KMS-11 (cell line): Measurements from ENCODE around the gene LPA.
"Not testable (repeated sequence)": the region's sequence is repeated elsewhere in the genome, so short reads cannot be mapped to it uniquely, and the experiment has no call there.

Source experiments
- H2AFZ ChIP-seq: fragments of 200-600 bp; sonication (generic); 2 replicates; pipeline ENCODE4 v1.6.1; 2016; ENCODE audit warnings: antibody characterized with exemption, mixed run types, low read depth
- H3K27ac ChIP-seq: fragments of 200-600 bp; sonication (generic); 2 replicates; pipeline ENCODE4 v1.6.1; 2016; ENCODE audit warnings: mild to moderate bottlenecking, mixed run types
- H3K27me3 ChIP-seq: fragments of 200-600 bp; sonication (generic); 2 replicates; pipeline ENCODE4 v1.6.1; 2017; ENCODE audit warnings: mild to moderate bottlenecking, low read depth, mixed run types, moderate library complexity; ENCODE audit not compliant: insufficient read depth
- H3K36me3 ChIP-seq: fragments of 200-600 bp; sonication (generic); 2 replicates; pipeline ENCODE4 v1.6.1; 2017; ENCODE audit warnings: mild to moderate bottlenecking, mixed run types; ENCODE audit not compliant: insufficient read depth
- H3K4me1 ChIP-seq: fragments of 200-600 bp; sonication (generic); 2 replicates; pipeline ENCODE4 v1.6.1; 2016; ENCODE audit warnings: mild to moderate bottlenecking, low read depth, mixed run types; ENCODE audit not compliant: poor library complexity, severe bottlenecking
- H3K4me2 ChIP-seq: fragments of 200-600 bp; sonication (generic); 2 replicates; pipeline ENCODE4 v1.7.0; 2016; ENCODE audit warnings: mild to moderate bottlenecking, mixed run types
- H3K4me3 ChIP-seq: fragments of 200-600 bp; sonication (generic); IDR thresholded peaks from 2 replicates; pipeline ENCODE4 v1.6.1; 2017; ENCODE audit warnings: low read depth, low read length, mixed read lengths; ENCODE audit not compliant: insufficient read depth
- H3K79me2 ChIP-seq: fragments of 200-600 bp; sonication (generic); 2 replicates; pipeline ENCODE4 v1.6.1; 2016; ENCODE audit warnings: low read depth, mixed run types; ENCODE audit not compliant: insufficient read depth
- H3K9ac ChIP-seq: fragments of 200-600 bp; sonication (generic); 2 replicates; pipeline ENCODE4 v1.6.1; 2016; ENCODE audit warnings: mild to moderate bottlenecking, mixed run types
- H4K20me1 ChIP-seq: fragments of 200-600 bp; sonication (generic); 2 replicates; pipeline ENCODE4 v1.6.1; 2016; ENCODE audit warnings: mild to moderate bottlenecking, mixed run types; ENCODE audit not compliant: insufficient read depth
- TF ChIP-seq, protein P1 (sequence below): fragments of 200-600 bp; sonication (generic); conservative IDR thresholded peaks from 2 replicates; pipeline ENCODE4 v1.6.1; 2017; ENCODE audit warnings: low read depth, mild to moderate bottlenecking, antibody characterized with exemption, low read length, moderate library complexity, mixed read lengths

Gene LPA

DNA sequence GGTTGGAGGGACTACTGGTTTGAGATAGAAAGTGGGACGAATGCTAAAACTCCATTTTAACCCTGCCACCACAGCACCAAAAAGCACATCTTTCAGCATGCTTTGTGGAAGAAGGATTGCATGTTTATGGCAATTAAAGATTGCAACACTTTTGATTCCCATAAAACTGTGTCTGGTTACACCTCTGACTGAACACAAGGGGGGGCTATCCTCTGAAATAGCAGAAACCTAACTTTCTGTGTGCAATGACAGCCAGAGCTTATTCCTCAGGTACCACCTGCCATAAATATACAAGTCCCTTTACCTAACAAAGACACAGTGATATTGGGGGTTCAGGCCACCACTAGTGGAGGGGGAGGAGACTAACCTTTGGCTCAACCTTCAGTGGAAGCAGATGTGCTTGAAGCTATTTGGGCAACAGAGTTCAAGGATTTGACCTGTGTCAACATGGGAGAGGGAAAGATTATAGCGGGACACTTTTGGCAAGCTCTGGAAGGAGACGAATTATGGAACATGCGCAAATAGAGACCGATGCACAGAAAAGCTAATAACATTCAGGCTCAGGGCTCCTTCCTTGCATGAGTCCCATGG, 28.4 kb upstream of the LPA start:
- Histone ChIP-seq H3K4me1 (no peaks in the 10 kb centered on the region), H4K20me1 (no peaks in the 10 kb centered on the region), H3K9ac (no peak overlapping the region), H3K27me3 (no peaks in the 10 kb centered on the region), H3K36me3 (no peaks in the 10 kb centered on the region), H3K27ac (no peak overlapping the region), H3K79me2 (no peaks in the 10 kb centered on the region), H2AFZ (no peak overlapping the region), H3K4me2 (no peak overlapping the region), H3K4me3 (no peak overlapping the region)
- TF ChIP-seq, protein P1, sequence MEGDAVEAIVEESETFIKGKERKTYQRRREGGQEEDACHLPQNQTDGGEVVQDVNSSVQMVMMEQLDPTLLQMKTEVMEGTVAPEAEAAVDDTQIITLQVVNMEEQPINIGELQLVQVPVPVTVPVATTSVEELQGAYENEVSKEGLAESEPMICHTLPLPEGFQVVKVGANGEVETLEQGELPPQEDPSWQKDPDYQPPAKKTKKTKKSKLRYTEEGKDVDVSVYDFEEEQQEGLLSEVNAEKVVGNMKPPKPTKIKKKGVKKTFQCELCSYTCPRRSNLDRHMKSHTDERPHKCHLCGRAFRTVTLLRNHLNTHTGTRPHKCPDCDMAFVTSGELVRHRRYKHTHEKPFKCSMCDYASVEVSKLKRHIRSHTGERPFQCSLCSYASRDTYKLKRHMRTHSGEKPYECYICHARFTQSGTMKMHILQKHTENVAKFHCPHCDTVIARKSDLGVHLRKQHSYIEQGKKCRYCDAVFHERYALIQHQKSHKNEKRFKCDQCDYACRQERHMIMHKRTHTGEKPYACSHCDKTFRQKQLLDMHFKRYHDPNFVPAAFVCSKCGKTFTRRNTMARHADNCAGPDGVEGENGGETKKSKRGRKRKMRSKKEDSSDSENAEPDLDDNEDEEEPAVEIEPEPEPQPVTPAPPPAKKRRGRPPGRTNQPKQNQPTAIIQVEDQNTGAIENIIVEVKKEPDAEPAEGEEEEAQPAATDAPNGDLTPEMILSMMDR = peak; percentile 40

DNA sequence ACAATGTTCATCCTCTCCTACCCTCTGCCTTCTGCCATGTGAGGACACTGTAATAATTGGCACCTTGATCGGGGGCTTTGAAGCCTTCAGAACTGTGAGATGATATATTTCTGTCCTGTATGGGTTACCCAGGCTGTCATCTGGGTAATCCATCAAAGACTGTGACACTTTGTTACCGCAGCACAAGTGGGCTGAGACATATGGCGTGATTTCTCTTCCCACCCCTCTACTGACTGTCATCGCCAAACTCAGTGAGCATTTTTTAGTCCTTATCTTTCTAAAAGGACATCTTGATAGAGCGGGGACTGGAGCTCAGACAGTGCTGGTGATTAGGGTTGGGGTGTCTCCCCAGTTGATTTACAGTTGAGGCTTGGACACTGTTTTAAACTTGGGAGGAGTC, 27.5 kb upstream of the LPA start:
- H3K9ac ChIP-seq = no peak overlapping the region
- TF ChIP-seq, protein P1 = no peak
- no peak overlapping the region for H3K27ac ChIP-seq
- no peak overlapping the region for H2AFZ ChIP-seq
- no peak overlapping the region for H3K4me2 ChIP-seq
- H3K79me2 ChIP-seq = no peaks in the 10 kb centered on the region
- H4K20me1 ChIP-seq = no peaks in the 10 kb centered on the region
- no peak overlapping the region for H3K4me3 ChIP-seq
- H3K36me3 ChIP-seq = no peaks in the 10 kb centered on the region
- H3K27me3 ChIP-seq = no peaks in the 10 kb centered on the region
- H3K4me1 ChIP-seq = no peaks in the 10 kb centered on the region

DNA sequence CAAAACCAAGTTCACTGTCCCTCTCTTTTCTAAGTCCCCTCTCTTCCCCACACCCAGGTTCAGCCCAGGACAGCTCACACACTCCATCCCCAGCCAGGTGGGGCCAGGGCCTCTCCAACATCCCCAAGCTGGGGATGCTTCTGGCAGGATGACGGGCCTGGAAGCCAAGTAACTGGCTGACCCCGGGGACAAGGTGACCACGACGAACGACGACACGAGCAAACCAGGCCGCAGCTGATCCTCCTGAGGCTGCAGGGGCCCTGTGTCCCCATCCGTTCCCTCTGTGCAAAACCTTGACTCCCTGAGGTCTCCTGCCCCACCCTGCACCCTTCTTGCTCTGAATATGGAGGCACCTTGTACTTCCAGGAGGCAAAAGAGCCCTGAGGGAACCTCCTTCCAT, 26.4 kb upstream of the LPA start:
- H3K4me2 ChIP-seq = no peak overlapping the region
- no peaks in the 10 kb centered on the region for H3K27me3 ChIP-seq
- H3K27ac ChIP-seq = no peak overlapping the region
- no peaks in the 10 kb centered on the region for H3K79me2 ChIP-seq
- no peak overlapping the region for H2AFZ ChIP-seq
- no peak overlapping the region for H3K4me3 ChIP-seq
- no peaks in the 10 kb centered on the region for H3K4me1 ChIP-seq
- TF ChIP-seq, protein P1 = no peak
- H3K36me3 ChIP-seq = no peaks in the 10 kb centered on the region
- no peaks in the 10 kb centered on the region for H4K20me1 ChIP-seq
- H3K9ac ChIP-seq = no peak overlapping the region

DNA sequence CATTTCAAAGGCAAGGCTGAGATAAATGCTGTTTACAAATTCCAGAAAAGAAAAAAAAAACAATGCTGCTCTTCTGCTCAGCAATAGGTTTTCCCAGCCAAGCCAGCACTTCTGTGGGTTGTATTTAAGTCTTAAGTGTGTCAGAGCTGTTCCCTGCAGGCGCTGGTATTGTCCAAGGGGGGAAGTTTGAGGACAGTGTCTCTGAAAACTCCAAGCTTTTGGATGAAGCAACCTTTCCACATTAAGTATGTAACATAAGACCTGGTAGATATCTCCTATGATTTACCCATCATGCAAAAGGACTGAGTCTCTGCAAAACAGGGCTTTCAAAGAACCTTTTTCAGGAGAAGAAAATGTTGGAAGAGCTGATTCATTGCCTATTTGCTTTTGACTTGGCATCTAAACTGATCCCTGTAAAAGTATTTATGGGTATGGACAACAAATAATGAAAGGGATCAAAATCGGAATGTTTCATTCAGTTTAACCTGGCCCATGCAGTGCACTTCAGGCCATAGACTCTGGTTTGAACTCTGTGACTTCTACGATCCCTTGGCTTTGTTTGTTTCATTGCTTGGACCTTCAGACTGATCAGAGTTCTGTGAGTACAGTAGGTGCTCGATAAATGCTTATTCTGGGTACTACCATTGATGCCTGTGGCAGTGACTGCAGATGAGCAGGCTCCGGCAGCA, 21.8 kb upstream of the LPA start:
- TF ChIP-seq, protein P1 = no peak
- H2AFZ ChIP-seq = no peak overlapping the region
- H3K4me3 ChIP-seq = no peak overlapping the region
- no peak overlapping the region for H3K27ac ChIP-seq
- no peaks in the 10 kb centered on the region for H3K4me1 ChIP-seq
- no peak overlapping the region for H3K9ac ChIP-seq
- H3K36me3 ChIP-seq = no peaks in the 10 kb centered on the region
- H4K20me1 ChIP-seq = no peaks in the 10 kb centered on the region
- H3K79me2 ChIP-seq = no peaks in the 10 kb centered on the region
- no peak overlapping the region for H3K4me2 ChIP-seq
- H3K27me3 ChIP-seq = no peaks in the 10 kb centered on the region

DNA sequence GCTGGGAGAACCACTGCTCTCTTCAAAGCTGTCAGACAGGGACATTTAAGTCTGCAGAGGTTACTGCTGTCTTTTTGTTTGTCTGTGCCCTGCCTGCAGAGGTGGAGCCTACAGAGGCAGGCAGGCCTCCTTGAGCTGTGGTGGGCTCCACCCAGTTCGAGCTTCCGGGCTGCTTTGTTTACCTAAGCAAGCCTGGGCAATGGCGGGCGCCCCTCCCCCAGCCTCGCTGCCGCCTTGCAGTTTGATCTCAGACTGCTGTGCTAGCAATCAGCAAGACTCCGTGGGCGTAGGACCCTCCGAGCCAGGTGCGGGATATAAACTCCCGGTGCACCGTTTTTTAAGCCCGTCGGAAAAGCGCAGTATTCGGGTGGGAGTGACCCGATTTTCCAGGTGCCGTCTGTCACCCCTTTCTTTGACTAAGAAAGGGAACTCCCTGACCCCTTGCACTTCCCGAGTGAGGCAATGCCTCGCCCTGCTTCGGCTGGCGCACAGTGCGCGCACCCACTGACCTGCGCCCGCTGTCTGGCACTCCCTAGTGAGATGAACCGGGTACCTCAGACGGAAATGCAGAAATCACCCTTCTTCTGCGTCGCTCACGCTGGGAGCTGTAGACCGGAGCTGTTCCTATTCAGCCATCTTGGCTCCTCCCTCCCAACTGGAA, 21.2 kb upstream of the LPA start:
- not testable (repeated sequence) for H3K4me2 ChIP-seq, H3K27ac ChIP-seq, H3K27me3 ChIP-seq, H2AFZ ChIP-seq, H3K4me1 ChIP-seq, H4K20me1 ChIP-seq, H3K79me2 ChIP-seq, H3K9ac ChIP-seq, H3K4me3 ChIP-seq, H3K36me3 ChIP-seq
